HCT116 (cell line): ENCODE data around the gene SPATA31D4. TPM values are rescaled to one million over a fixed set of nuclear protein-coding genes. Genes with fewer than 3 reads are reported as not detected.

Experiments
- total RNA-seq: library from RNA; stranded (reverse); gene quantifications from one replicate; pipeline ENCODE4 v1.2.1, GENCODE V29; 2021; ENCODE audit not compliant: unreplicated experiment

SPATA31D4 gene
- total RNA-seq, 1 experiment from 2014 or later: not detected

Other genes starting within 250 kb of the SPATA31D4 start
- gene TLE1, start 238.9 kb upstream of the SPATA31D4 start, total RNA-seq: 17.3 TPM
- not detected for gene SPATA31D3, start 15.1 kb downstream of the SPATA31D4 start, total RNA-seq
- gene SPATA31D1, start 60.3 kb downstream of the SPATA31D4 start, total RNA-seq: not detected